HAP-1 (cell line): ENCODE results near the gene INHA.

Experiments
- DNase-seq, 2 experiments: peaks; one replicate each; pipeline ENCODE4 v3.0.0-alpha.2; 2016 to 2020; ENCODE audit warnings: low spot score in 2 of 2
- H3K27me3 ChIP-seq: fragments of 250-450 bp; sonication (Bioruptor Pico); 2 replicates; pipeline ENCODE4 v1.5.1; 2020; ENCODE audit warnings: low read depth, mild to moderate bottlenecking, moderate library complexity
- H3K36me3 ChIP-seq: fragments of 250-450 bp; sonication (Bioruptor Pico); replicated peaks from 2 replicates; pipeline ENCODE4 v1.5.1; 2020; ENCODE audit warnings: mild to moderate bottlenecking
- H3K4me1 ChIP-seq: fragments of 250-450 bp; sonication (Bioruptor Pico); 2 replicates; pipeline ENCODE4 v1.5.1; 2020; ENCODE audit warnings: mild to moderate bottlenecking
- H3K4me3 ChIP-seq: fragments of 250-450 bp; sonication (Bioruptor Pico); 2 replicates; pipeline ENCODE4 v1.5.1; 2020; ENCODE audit warnings: mild to moderate bottlenecking, moderate library complexity
- H3K9me3 ChIP-seq: fragments of 250-450 bp; sonication (Bioruptor Pico); 2 replicates; pipeline ENCODE4 v1.5.1; 2020; ENCODE audit warnings: mild to moderate bottlenecking, moderate library complexity
- in situ Hi-C: fragments of 300-500 bp; cut with MboI; formaldehyde crosslinking; loops from 3 replicates; pipeline ENCODE4 v1.14.3; 2020; ENCODE audit warnings: low sequenced_read_pairs, inconsistent platforms, mixed read lengths

INHA gene

GRCh38 chr2:219611866-219612576, 39.9 kb downstream of the INHA start:
- in situ Hi-C loops: no loop called here
- Histone ChIP-seq H3K27me3 (no peaks in the 10 kb centered on the region), H3K4me1 (no peaks in the 10 kb centered on the region), H3K36me3 (no peaks in the 10 kb centered on the region), H3K9me3 (no peaks in the 10 kb centered on the region), H3K4me3 (no peak overlapping the region)
- no peak for DNase-seq

- Histone ChIP-seq H3K36me3 (no peaks in the 10 kb centered on the region), H3K4me1 (no peaks in the 10 kb centered on the region), H3K4me3 (no peak overlapping the region), H3K9me3 (no peaks in the 10 kb centered on the region), H3K27me3 (no peaks in the 10 kb centered on the region)
- in situ Hi-C loops: no loop called here
- DNase-seq: no peak
Measured at GRCh38 chr2:219612577-219613286, 40.6 kb downstream of the INHA start.

GRCh38 chr2:219613461-219614070, 41.5 kb downstream of the INHA start:
- H3K36me3 ChIP-seq: no peaks in the 10 kb centered on the region
- no peaks in the 10 kb centered on the region for H3K4me1 ChIP-seq
- DNase-seq: no peak
- H3K4me3 ChIP-seq: no peak overlapping the region
- H3K9me3 ChIP-seq: no peaks in the 10 kb centered on the region
- in situ Hi-C loops: no loop called here
- H3K27me3 ChIP-seq: no peaks in the 10 kb centered on the region

GRCh38 chr2:219614076-219614860, 42.2 kb downstream of the INHA start:
- DNase-seq: no peak
- Histone ChIP-seq H3K4me3 (no peak overlapping the region), H3K9me3 (no peaks in the 10 kb centered on the region), H3K4me1 (no peaks in the 10 kb centered on the region), H3K27me3 (no peaks in the 10 kb centered on the region), H3K36me3 (no peaks in the 10 kb centered on the region)
- in situ Hi-C loops: no loop called here

- Histone ChIP-seq H3K4me3 (no peak overlapping the region), H3K9me3 (no peaks in the 10 kb centered on the region), H3K4me1 (no peaks in the 10 kb centered on the region), H3K36me3 (no peaks in the 10 kb centered on the region), H3K27me3 (no peaks in the 10 kb centered on the region)
- in situ Hi-C loops: no loop called here
- no peak for DNase-seq
Measured at GRCh38 chr2:219615036-219615435, 42.9 kb downstream of the INHA start.

- in situ Hi-C loops: no loop called here
- Histone ChIP-seq H3K9me3 (no peaks in the 10 kb centered on the region), H3K27me3 (no peaks in the 10 kb centered on the region), H3K4me3 (no peak overlapping the region), H3K4me1 (no peaks in the 10 kb centered on the region), H3K36me3 (no peaks in the 10 kb centered on the region)
- DNase-seq: no peak
Measured at GRCh38 chr2:219615894-219616293, 43.8 kb downstream of the INHA start.

GRCh38 chr2:219616550-219616949, 44.4 kb downstream of the INHA start:
- Histone ChIP-seq H3K4me1 (no peaks in the 10 kb centered on the region), H3K27me3 (no peaks in the 10 kb centered on the region), H3K4me3 (no peak overlapping the region), H3K9me3 (no peaks in the 10 kb centered on the region), H3K36me3 (no peaks in the 10 kb centered on the region)
- DNase-seq: no peak
- in situ Hi-C loops: no loop called here

GRCh38 chr2:219618733-219619122, 46.6 kb downstream of the INHA start:
- in situ Hi-C loops: no loop called here
- Histone ChIP-seq H3K4me1 (no peaks in the 10 kb centered on the region), H3K4me3 (no peak overlapping the region), H3K27me3 (no peaks in the 10 kb centered on the region; the same call in 1 of the 2 replicates), H3K9me3 (no peaks in the 10 kb centered on the region), H3K36me3 (no peaks in the 10 kb centered on the region)
- DNase-seq: no peak

GRCh38 chr2:219619235-219619634, 47.1 kb downstream of the INHA start:
- no peak for DNase-seq
- H3K4me3 ChIP-seq: no peak overlapping the region

GRCh38 chr2:219620546-219620945, 48.4 kb downstream of the INHA start:
- no peaks in the 10 kb centered on the region for H3K4me1 ChIP-seq
- in situ Hi-C loops: no loop called here
- DNase-seq: no peak
- H3K4me3 ChIP-seq: no peak overlapping the region
- H3K36me3 ChIP-seq: no peaks in the 10 kb centered on the region
- H3K9me3 ChIP-seq: no peaks in the 10 kb centered on the region
- H3K27me3 ChIP-seq: no peaks in the 10 kb centered on the region; the same call in 1 of the 2 replicates

More at GRCh38 chr2:219619235-219619634, 47.1 kb downstream of the INHA start:
- Histone ChIP-seq H3K27me3 (no peaks in the 10 kb centered on the region; the same call in 1 of the 2 replicates), H3K4me1 (no peaks in the 10 kb centered on the region), H3K36me3 (no peaks in the 10 kb centered on the region), H3K9me3 (no peaks in the 10 kb centered on the region)
- in situ Hi-C loops: no loop called here

- Histone ChIP-seq H3K4me3 (no peak overlapping the region), H3K4me1 (peaks cover 2% of the 10 kb centered on the region; the same call in 1 of the 2 replicates), H3K36me3 (no peaks in the 10 kb centered on the region), H3K27me3 (no peaks in the 10 kb centered on the region; the same call in 1 of the 2 replicates), H3K9me3 (no peaks in the 10 kb centered on the region)
- in situ Hi-C loops: no loop called here
- DNase-seq: no peak
Measured at GRCh38 chr2:219621935-219622334, 49.8 kb downstream of the INHA start.

- no peaks in the 10 kb centered on the region for H3K36me3 ChIP-seq
- no peaks in the 10 kb centered on the region for H3K9me3 ChIP-seq
- H3K27me3 ChIP-seq: no peaks in the 10 kb centered on the region; the same call in 1 of the 2 replicates
- no peak overlapping the region for H3K4me3 ChIP-seq
- peaks cover 4% of the 10 kb centered on the region; the same call in 1 of the 2 replicates for H3K4me1 ChIP-seq
- in situ Hi-C loops: no loop called here
- DNase-seq: no peak
Measured at GRCh38 chr2:219622472-219622871, 50.4 kb downstream of the INHA start.

GRCh38 chr2:219624565-219624964, 52.5 kb downstream of the INHA start:
- Histone ChIP-seq H3K4me1 (peaks cover 8% of the 10 kb centered on the region; the same call in 1 of the 2 replicates), H3K9me3 (no peaks in the 10 kb centered on the region), H3K27me3 (no peaks in the 10 kb centered on the region; the same call in 1 of the 2 replicates), H3K4me3 (no peak overlapping the region), H3K36me3 (no peaks in the 10 kb centered on the region)
- in situ Hi-C loops: no loop called here
- no peak for DNase-seq
